MCF 10A (cell line): Measurements from ENCODE around the gene MOK. TPM values are rescaled to one million over a fixed set of nuclear protein-coding genes. Genes with fewer than 3 reads are reported as not detected.

Experiments
- BruUV-seq: library from RNA; stranded (reverse); fragments of 400-500 nt; replicated peaks from 2 replicates; lab custom pipeline; 2021; lab: Mats Ljungman, UMichigan
- CTCF ChIA-PET: fragments of 300-600 bp; sonication (Branson Sonifier 250); formaldehyde crosslinking; extraction: SDS; loops from one replicate; lab custom pipeline; 2021; ENCODE audit warnings: antibody characterized with exemption, inconsistent platforms; lab: Yijun Ruan, JAX
- POLR2A ChIA-PET: fragments of 300-600, 350-650 bp; sonication (Branson Sonifier 250); formaldehyde crosslinking; extraction: SDS; loops from one replicate; lab custom pipeline; 2020; ENCODE audit warnings: antibody characterized with exemption, inconsistent platforms; lab: Yijun Ruan, JAX
- DNase-seq: peaks from one replicate; pipeline ENCODE4 v3.0.0-alpha.2; 2018; ENCODE audit not compliant: unreplicated experiment
- H3K27ac Mint-ChIP-seq: one replicate; pipeline ENCODE4 v1.8.0; 2022; ENCODE audit warnings: mild to moderate bottlenecking, low read depth, mixed read lengths; ENCODE audit not compliant: unreplicated experiment
- H3K27me3 Mint-ChIP-seq: one replicate; pipeline ENCODE4 v1.8.0; 2022; ENCODE audit warnings: mixed read lengths; ENCODE audit not compliant: insufficient read depth, unreplicated experiment
- H3K36me3 Mint-ChIP-seq: one replicate; pipeline ENCODE4 v1.8.0; 2022; ENCODE audit warnings: mild to moderate bottlenecking, moderate library complexity, mixed read lengths; ENCODE audit not compliant: insufficient read depth, unreplicated experiment
- H3K4me1 Mint-ChIP-seq: one replicate; pipeline ENCODE4 v1.8.0; 2022; ENCODE audit warnings: mixed read lengths; ENCODE audit not compliant: insufficient read depth, unreplicated experiment
- H3K4me3 Mint-ChIP-seq: one replicate; pipeline ENCODE4 v1.8.0; 2022; ENCODE audit warnings: mild to moderate bottlenecking, moderate library complexity, mixed read lengths; ENCODE audit not compliant: unreplicated experiment
- H3K9me3 Mint-ChIP-seq: one replicate; pipeline ENCODE4 v1.8.0; 2022; ENCODE audit warnings: mixed read lengths; ENCODE audit not compliant: unreplicated experiment
- intact Hi-C: fragments of 100-400 bp; cut with micrococcal nuclease; formaldehyde crosslinking; loops from 2 replicates; pipeline ENCODE4 v1.14.1; 2022
- total RNA-seq: library from RNA; stranded (reverse); gene quantifications from 2 replicates; pipeline ENCODE4 v1.2.3, GENCODE V29; 2022
- TF ChIP-seq, protein P1 (sequence below): fragments of 200-600 bp; IDR thresholded peaks from one replicate; pipeline ENCODE4 v1.8.0; 2022; ENCODE audit warnings: antibody characterized with exemption, mild to moderate bottlenecking; ENCODE audit not compliant: unreplicated experiment

Gene MOK
- total RNA-seq, 1 experiment from 2014 or later, result 98.9 TPM

DNA sequence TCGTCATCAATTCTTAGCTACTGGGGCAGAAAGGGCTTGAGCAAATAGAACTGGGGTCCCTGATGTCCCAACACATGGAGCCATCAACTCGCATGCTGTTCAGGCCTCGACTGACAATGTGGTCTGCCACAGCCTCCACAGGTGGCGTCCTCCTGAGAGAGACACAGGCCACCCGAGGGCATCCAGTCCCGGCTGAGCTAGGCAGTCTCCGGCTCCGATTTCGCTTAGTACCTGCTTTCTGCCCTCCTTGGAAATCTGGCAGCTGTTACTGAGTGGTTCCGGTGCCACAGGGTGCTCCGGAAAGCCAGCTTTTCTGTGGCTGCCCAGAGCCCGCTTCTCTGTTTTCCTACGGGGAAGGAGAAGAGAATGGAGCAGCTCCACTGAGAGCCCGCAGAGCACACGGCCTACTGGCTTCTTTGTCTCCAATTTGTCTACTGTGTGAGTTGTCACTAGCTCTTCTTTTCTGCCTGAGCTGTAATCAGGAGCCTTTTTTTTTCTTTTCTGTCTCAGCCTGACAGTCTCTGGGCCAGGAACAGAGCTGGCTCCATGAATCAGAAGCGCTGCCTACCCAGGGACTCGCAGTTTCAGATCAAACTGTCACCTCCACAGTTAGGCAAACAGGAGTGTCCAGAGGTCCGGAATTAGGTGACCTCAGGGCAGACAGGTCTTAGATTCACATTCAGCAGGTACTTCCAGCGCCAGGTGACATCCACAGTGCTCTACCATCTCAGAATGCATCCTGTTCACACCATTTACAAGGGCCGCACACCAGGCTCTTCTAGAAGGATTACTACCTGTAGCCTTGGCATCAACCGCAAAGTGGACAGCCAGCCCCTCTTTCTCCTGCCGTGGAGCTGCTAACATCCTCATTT is 73.3 kb downstream of the MOK start:
- Mint-ChIP-seq H3K27ac (no peak overlapping the region), H3K4me1 (no peaks in the 10 kb centered on the region), H3K27me3 (no peaks in the 10 kb centered on the region), H3K4me3 (no peak overlapping the region), H3K36me3 (peaks cover 16% of the 10 kb centered on the region), H3K9me3 (no peaks in the 10 kb centered on the region)
- TF ChIP-seq, protein P1, sequence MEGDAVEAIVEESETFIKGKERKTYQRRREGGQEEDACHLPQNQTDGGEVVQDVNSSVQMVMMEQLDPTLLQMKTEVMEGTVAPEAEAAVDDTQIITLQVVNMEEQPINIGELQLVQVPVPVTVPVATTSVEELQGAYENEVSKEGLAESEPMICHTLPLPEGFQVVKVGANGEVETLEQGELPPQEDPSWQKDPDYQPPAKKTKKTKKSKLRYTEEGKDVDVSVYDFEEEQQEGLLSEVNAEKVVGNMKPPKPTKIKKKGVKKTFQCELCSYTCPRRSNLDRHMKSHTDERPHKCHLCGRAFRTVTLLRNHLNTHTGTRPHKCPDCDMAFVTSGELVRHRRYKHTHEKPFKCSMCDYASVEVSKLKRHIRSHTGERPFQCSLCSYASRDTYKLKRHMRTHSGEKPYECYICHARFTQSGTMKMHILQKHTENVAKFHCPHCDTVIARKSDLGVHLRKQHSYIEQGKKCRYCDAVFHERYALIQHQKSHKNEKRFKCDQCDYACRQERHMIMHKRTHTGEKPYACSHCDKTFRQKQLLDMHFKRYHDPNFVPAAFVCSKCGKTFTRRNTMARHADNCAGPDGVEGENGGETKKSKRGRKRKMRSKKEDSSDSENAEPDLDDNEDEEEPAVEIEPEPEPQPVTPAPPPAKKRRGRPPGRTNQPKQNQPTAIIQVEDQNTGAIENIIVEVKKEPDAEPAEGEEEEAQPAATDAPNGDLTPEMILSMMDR, result no peak
- no peak for DNase-seq
- BruUV-seq, result no TSS peak
- ChIA-PET CTCF (interaction anchor here (0.6 to 3.1 kb wide), 5 partner anchors 22 to 124 kb away, joined by 3 to 20 read pairs (median 4); partner anchors contain the start of gene MOK), POLR2A (interaction anchor here (1.0 kb wide), 1 partner anchor 19 kb away, joined by 3 read pairs; no protein-coding TSS in a partner anchor)
- intact Hi-C loops, result no loop called here

DNA sequence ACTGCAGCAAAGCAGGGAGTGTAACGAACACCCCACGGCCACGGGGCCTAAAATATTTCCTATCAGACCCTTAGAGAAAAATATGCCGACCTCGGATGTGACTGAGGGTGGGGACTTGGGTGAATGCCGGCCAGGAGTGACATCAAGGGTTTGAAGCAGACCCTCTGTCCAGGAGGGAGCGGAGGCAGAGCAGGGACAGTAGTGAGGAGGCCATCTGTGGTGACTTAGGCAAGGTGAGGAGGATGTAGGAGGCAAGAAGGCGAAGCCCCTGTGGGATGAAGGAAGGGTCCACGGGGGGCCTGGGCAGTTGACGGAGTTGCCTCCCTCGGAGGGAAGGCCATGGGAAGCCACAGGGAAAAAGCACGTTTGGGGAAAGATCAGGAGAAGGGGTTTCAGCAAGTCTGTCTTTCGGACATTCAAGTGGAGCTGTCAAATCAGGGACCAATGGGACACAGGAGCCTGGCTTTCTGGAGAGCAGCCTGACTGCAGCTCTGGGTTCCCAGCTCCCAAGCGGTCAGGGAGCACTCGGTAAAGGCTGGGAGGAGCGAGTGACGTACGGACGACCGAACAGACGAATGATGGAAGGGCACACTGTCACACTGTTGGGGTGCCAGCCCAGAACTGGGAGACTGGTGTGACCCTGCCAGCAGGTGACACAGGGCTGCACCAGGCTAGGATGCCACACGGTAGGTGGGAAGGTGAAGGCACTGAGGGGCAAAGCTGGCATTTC is 74.3 kb downstream of the MOK start:
- CTCF ChIA-PET, result interaction anchor here (0.6 kb wide), 1 partner anchor 53 kb away, joined by 4 read pairs; no protein-coding TSS in a partner anchor
- no peak overlapping the region for H3K27ac Mint-ChIP-seq
- TF ChIP-seq, protein P1, result no peak
- H3K27me3 Mint-ChIP-seq, result no peaks in the 10 kb centered on the region
- POLR2A ChIA-PET, result interaction anchor here (0.6 to 1.0 kb wide), 2 partner anchors 18 to 84 kb away, joined by 3 read pairs; no protein-coding TSS in a partner anchor
- no peak overlapping the region for H3K4me3 Mint-ChIP-seq
- no peaks in the 10 kb centered on the region for H3K9me3 Mint-ChIP-seq
- H3K4me1 Mint-ChIP-seq, result no peaks in the 10 kb centered on the region
- intact Hi-C loops, result no loop called here
- no peak for DNase-seq
- BruUV-seq, result no TSS peak
- peaks cover 16% of the 10 kb centered on the region for H3K36me3 Mint-ChIP-seq

DNA sequence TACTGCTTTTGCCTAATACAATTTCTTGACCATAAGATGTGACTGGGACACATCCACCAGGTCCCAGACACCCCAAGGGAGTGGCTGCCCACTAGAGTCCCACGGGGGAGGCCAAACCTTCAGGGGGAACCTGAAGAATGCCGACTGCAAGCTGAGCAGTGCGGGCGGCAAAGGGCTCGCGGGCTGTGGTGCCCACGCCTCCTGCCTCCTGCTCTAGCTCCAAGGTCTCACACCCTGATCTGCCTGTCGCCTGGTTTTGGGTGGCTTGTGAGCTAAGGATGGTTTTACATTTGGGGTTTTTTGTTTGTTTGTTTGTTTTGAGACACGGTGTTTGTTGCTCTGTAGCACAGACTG is 75.2 kb downstream of the MOK start:
- H3K9me3 Mint-ChIP-seq, result no peaks in the 10 kb centered on the region
- ChIA-PET POLR2A (no interaction called here), CTCF (interaction anchor here (0.6 to 1.2 kb wide), 2 partner anchors 54 to 84 kb away, joined by 4 read pairs; no protein-coding TSS in a partner anchor)
- no peak for DNase-seq
- no peaks in the 10 kb centered on the region for H3K4me1 Mint-ChIP-seq
- no peak overlapping the region for H3K27ac Mint-ChIP-seq
- H3K27me3 Mint-ChIP-seq, result no peaks in the 10 kb centered on the region
- peaks cover 21% of the 10 kb centered on the region for H3K36me3 Mint-ChIP-seq
- intact Hi-C loops, result no loop called here
- H3K4me3 Mint-ChIP-seq, result no peak overlapping the region
- TF ChIP-seq, protein P1, result no peak
- BruUV-seq, result no TSS peak
